HCT116 (cell line): ENCODE measurements around the gene PARVB. TPM values are rescaled to one million over a fixed set of nuclear protein-coding genes. Genes with fewer than 3 reads are reported as not detected.

ENCODE experiments used
- ATAC-seq: fragments of 200-7000 bp; cut with Tn5 transposase; 2 replicates; pipeline ENCODE4 v1.9.1; 2020; ENCODE audit warnings: mild to moderate bottlenecking, moderate library complexity
- BruUV-seq: library from RNA; stranded (reverse); fragments of 400-500 nt; replicated peaks from 2 replicates; lab custom pipeline; 2021; lab: Mats Ljungman, UMichigan
- CTCF ChIA-PET: fragments of 300-600 bp; sonication (Branson Sonifier 250); formaldehyde crosslinking; loops from one replicate; lab custom pipeline; 2021; ENCODE audit warnings: antibody characterized with exemption; lab: Charles Lee
- POLR2A ChIA-PET: fragments of 300-600, 350-600 bp; sonication (Branson Sonifier 250); formaldehyde crosslinking; loops from one replicate; lab custom pipeline; 2021; ENCODE audit warnings: antibody characterized with exemption; lab: Charles Lee
- RAD21 ChIA-PET, 2 experiments: fragments of 300-600 bp; sonication (Branson Sonifier 250); formaldehyde crosslinking; loops; one replicate each; lab custom pipeline; 2023; ENCODE audit warnings: low total read pairs in 2 of 2; ENCODE audit not compliant: uncharacterized antibody in 2 of 2, unreplicated experiment in 2 of 2, low non-redundant PET in 1 of 2; lab: Charles Lee
- DNase-seq: peaks from one replicate; pipeline ENCODE4 v3.0.0-alpha.2; 2010; ENCODE audit warnings: low read depth, low spot score
- H2AFZ ChIP-seq: fragments of 200-600 bp; shearing (Covaris generic), sonication (generic); 2 replicates; pipeline ENCODE4 v1.6.1; 2017; ENCODE audit warnings: low read depth, mixed run types, mixed read lengths, antibody characterized with exemption, low read length; ENCODE audit not compliant: poor library complexity, severe bottlenecking
- H3K27ac ChIP-seq: 2 replicates; pipeline ENCODE4 v1.5.1; 2012; ENCODE audit warnings: low read depth, low read length
- H3K27me3 ChIP-seq: fragments of 200-600 bp; sonication (generic); 2 replicates; pipeline ENCODE4 v1.6.1; 2016; ENCODE audit warnings: mixed run types, low read length, mixed read lengths; ENCODE audit not compliant: insufficient read depth
- H3K36me3 ChIP-seq, 2 experiments: fragments of 200-500 bp in 1 of 2; fragments of 200-600 bp in 1 of 2; sonication (Bioruptor generic) in 1 of 2; sonication (generic) in 1 of 2; 2 replicates each; pipeline versions ENCODE4 v1.5.1 to v1.6.1; 2014 to 2016; ENCODE audit warnings: low read length in 2 of 2, inconsistent platforms in 1 of 2, mixed read lengths in 1 of 2, mixed run types in 1 of 2; ENCODE audit not compliant: insufficient read depth in 2 of 2, control insufficient read depth in 1 of 2
- H3K4me1 ChIP-seq, 2 experiments: fragments of 200-600 bp in 1 of 2; sonication (generic) in 1 of 2; 2 replicates each; pipeline versions ENCODE4 v1.5.1 to v1.6.1; 2012 to 2017; ENCODE audit warnings: low read length in 2 of 2, inconsistent platforms in 1 of 2, mild to moderate bottlenecking in 1 of 2, mixed read lengths in 1 of 2, mixed run types in 1 of 2, moderate library complexity in 1 of 2; ENCODE audit not compliant: insufficient read depth in 2 of 2, control insufficient read depth in 1 of 2
- H3K4me2 ChIP-seq: fragments of 200-600 bp; sonication (generic); 2 replicates; pipeline ENCODE4 v1.6.1; 2017; ENCODE audit warnings: mixed run types, low read length, mixed read lengths
- H3K4me3 ChIP-seq, 2 experiments: fragments of 200-600 bp in 1 of 2; sonication (generic) in 1 of 2; replicated peaks in 1 of 2; 2 replicates each; pipeline ENCODE4 v1.5.1; 2011 to 2016; ENCODE audit warnings: low read length in 2 of 2, control low read depth in 1 of 2, low read depth in 1 of 2, mild to moderate bottlenecking in 1 of 2, mixed read lengths in 1 of 2, mixed run types in 1 of 2
- H3K79me2 ChIP-seq: fragments of 200-600 bp; sonication (generic); 2 replicates; pipeline ENCODE4 v1.6.1; 2017; ENCODE audit warnings: mild to moderate bottlenecking, mixed run types, low read length, moderate library complexity, mixed read lengths; ENCODE audit not compliant: insufficient read depth
- H3K9ac ChIP-seq: fragments of 200-600 bp; sonication (generic); 2 replicates; pipeline ENCODE4 v1.6.1; 2016; ENCODE audit warnings: low read length, mixed read lengths
- H3K9me2 ChIP-seq: fragments of 200-600 bp; sonication (generic), shearing (Covaris generic); 2 replicates; pipeline ENCODE4 v1.6.1; 2017; ENCODE audit warnings: mixed run types, mild to moderate bottlenecking, moderate library complexity; ENCODE audit not compliant: insufficient read depth
- H3K9me3 ChIP-seq, 2 experiments: fragments of 200-500 bp in 1 of 2; fragments of 200-600 bp in 1 of 2; sonication (Bioruptor generic) in 1 of 2; sonication (generic) in 1 of 2; 2 replicates each; pipeline ENCODE4 v1.6.1; 2014 to 2017; ENCODE audit warnings: low read length in 2 of 2, mixed read lengths in 2 of 2, inconsistent platforms in 1 of 2, low read depth in 1 of 2, mild to moderate bottlenecking in 1 of 2, mixed run types in 1 of 2, moderate library complexity in 1 of 2; ENCODE audit not compliant: control insufficient read depth in 1 of 2, insufficient read depth in 1 of 2
- H4K20me1 ChIP-seq: fragments of 200-600 bp; sonication (generic), shearing (Covaris generic); 2 replicates; pipeline ENCODE4 v1.6.1; 2017; ENCODE audit warnings: mixed run types, mild to moderate bottlenecking, moderate library complexity; ENCODE audit not compliant: insufficient read depth
- CBX3 ChIP-seq: IDR thresholded peaks from 2 replicates; pipeline ENCODE4 v1.6.1; 2012; ENCODE audit warnings: low read depth
- CTCF ChIP-seq, 3 experiments: fragments of 200-600 bp in 1 of 3; sonication (generic) in 1 of 3; IDR thresholded peaks in 2 of 3; conservative IDR thresholded peaks in 1 of 3; 2 replicates each; pipeline ENCODE4 v1.5.1; 2012 to 2017; ENCODE audit warnings: low read depth in 2 of 3, low read length in 2 of 3, antibody characterized with exemption in 1 of 3, borderline replicate concordance in 1 of 3, control low read depth in 1 of 3, mild to moderate bottlenecking in 1 of 3, mixed read lengths in 1 of 3, mixed run types in 1 of 3, moderate library complexity in 1 of 3; ENCODE audit not compliant: insufficient read depth in 1 of 3
- EGR1 ChIP-seq: IDR thresholded peaks from 2 replicates; pipeline ENCODE4 v1.6.1; 2012; ENCODE audit warnings: low read depth
- ELF1 ChIP-seq: IDR thresholded peaks from 2 replicates; pipeline ENCODE4 v1.6.1; 2012; ENCODE audit warnings: low read depth, borderline replicate concordance
- EZH2phosphoT487 ChIP-seq: fragments of 200-600 bp; IDR thresholded peaks from 2 replicates; pipeline ENCODE4 v1.6.1; 2018; ENCODE audit warnings: antibody characterized with exemption, borderline replicate concordance
- FOSL1 ChIP-seq: IDR thresholded peaks from 2 replicates; pipeline ENCODE4 v1.6.1; 2012; ENCODE audit warnings: low read depth
- MAX ChIP-seq: IDR thresholded peaks from 2 replicates; pipeline ENCODE4 v1.6.1; 2012
- POLR2A ChIP-seq: IDR thresholded peaks from 2 replicates; pipeline ENCODE4 v1.7.0; 2011; ENCODE audit warnings: borderline replicate concordance; ENCODE audit not compliant: insufficient read depth, insufficient read length; ENCODE audit errors: extremely low read depth
- POLR2AphosphoS5 ChIP-seq: IDR thresholded peaks from 2 replicates; pipeline ENCODE4 v1.6.1; 2011; ENCODE audit warnings: mild to moderate bottlenecking, low read depth, low read length, moderate library complexity
- RAD21 ChIP-seq: IDR thresholded peaks from 2 replicates; pipeline ENCODE4 v1.6.1; 2012; ENCODE audit warnings: low read depth, mild to moderate bottlenecking
- REST ChIP-seq: IDR thresholded peaks from 2 replicates; pipeline ENCODE4 v1.6.1; 2012; ENCODE audit warnings: low read depth
- SRF ChIP-seq: IDR thresholded peaks from 2 replicates; pipeline ENCODE4 v1.6.1; 2012; ENCODE audit warnings: low read depth
- TCF7L2 ChIP-seq: IDR thresholded peaks from 2 replicates; pipeline ENCODE4 v1.7.0; 2011; ENCODE audit warnings: borderline replicate concordance, inconsistent platforms; ENCODE audit not compliant: insufficient read depth, insufficient read length; ENCODE audit errors: extremely low read depth
- YY1 ChIP-seq: IDR thresholded peaks from 2 replicates; pipeline ENCODE4 v1.6.1; 2011; ENCODE audit warnings: low read length, low read depth, moderate library complexity, mild to moderate bottlenecking; ENCODE audit not compliant: insufficient replicate concordance; ENCODE audit errors: extremely low read depth
- intact Hi-C: fragments of 100-400 bp; cut with micrococcal nuclease; formaldehyde crosslinking; loops from 2 replicates; pipeline ENCODE4 v1.10.0; 2022
- total RNA-seq: library from RNA; stranded (reverse); gene quantifications from one replicate; pipeline ENCODE4 v1.2.1, GENCODE V29; 2021; ENCODE audit not compliant: unreplicated experiment
- TF ChIP-seq, protein P1 (sequence below): IDR thresholded peaks from 2 replicates; pipeline ENCODE4 v1.6.1; 2011; ENCODE audit warnings: mild to moderate bottlenecking, low read length, moderate library complexity; ENCODE audit not compliant: insufficient replicate concordance; ENCODE audit errors: extremely low read depth

Gene PARVB
- total RNA-seq, 1 experiment from 2014 or later = 21.4 TPM

- H3K4me2 ChIP-seq = no peak overlapping the region
- no peak overlapping the region for H3K27ac ChIP-seq
- no peak for ATAC-seq
- no peaks in the 10 kb centered on the region for H3K9me3 ChIP-seq
- intact Hi-C loops = no loop called here
- DNase-seq = no peak
- POLR2A ChIA-PET = no interaction called here
- H3K9me2 ChIP-seq = no peaks in the 10 kb centered on the region
- H3K79me2 ChIP-seq = no peaks in the 10 kb centered on the region
- no peak overlapping the region for H2AFZ ChIP-seq
- no peak overlapping the region for H3K9ac ChIP-seq
- CTCF ChIA-PET = no interaction called here
- BruUV-seq = no TSS peak
- no peaks in the 10 kb centered on the region for H3K27me3 ChIP-seq
- H3K36me3 ChIP-seq = no peaks in the 10 kb centered on the region; a peak in 1 of 4 replicates
- H3K4me3 ChIP-seq = no peak overlapping the region
- no peak for TF ChIP-seq EGR1
- TF ChIP-seq REST = no peak
- TF ChIP-seq TCF7L2 = no peak
- no peak for TF ChIP-seq EZH2phosphoT487
- TF ChIP-seq FOSL1 = no peak
- TF ChIP-seq SRF = no peak
- TF ChIP-seq CTCF (IDR thresholded peaks at IDR 0.05 in 2 of 3, conservative IDR thresholded peaks at IDR 0.05 in 1 of 3; ENCODE audit: borderline replicate concordance in 1 of 3, insufficient read depth in 1 of 3, low read depth in 2 of 3, low read length in 2 of 3) = no peak
- no peak for TF ChIP-seq POLR2AphosphoS5
- no peak for TF ChIP-seq YY1
- no peak for TF ChIP-seq POLR2A
- TF ChIP-seq CBX3 = no peak
- TF ChIP-seq MAX = no peak
- TF ChIP-seq, protein P1, sequence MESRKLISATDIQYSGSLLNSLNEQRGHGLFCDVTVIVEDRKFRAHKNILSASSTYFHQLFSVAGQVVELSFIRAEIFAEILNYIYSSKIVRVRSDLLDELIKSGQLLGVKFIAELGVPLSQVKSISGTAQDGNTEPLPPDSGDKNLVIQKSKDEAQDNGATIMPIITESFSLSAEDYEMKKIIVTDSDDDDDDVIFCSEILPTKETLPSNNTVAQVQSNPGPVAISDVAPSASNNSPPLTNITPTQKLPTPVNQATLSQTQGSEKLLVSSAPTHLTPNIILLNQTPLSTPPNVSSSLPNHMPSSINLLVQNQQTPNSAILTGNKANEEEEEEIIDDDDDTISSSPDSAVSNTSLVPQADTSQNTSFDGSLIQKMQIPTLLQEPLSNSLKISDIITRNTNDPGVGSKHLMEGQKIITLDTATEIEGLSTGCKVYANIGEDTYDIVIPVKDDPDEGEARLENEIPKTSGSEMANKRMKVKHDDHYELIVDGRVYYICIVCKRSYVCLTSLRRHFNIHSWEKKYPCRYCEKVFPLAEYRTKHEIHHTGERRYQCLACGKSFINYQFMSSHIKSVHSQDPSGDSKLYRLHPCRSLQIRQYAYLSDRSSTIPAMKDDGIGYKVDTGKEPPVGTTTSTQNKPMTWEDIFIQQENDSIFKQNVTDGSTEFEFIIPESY = no peak
- TF ChIP-seq ELF1 = no peak
- no peak for TF ChIP-seq RAD21
- H4K20me1 ChIP-seq = no peaks in the 10 kb centered on the region
- no peaks in the 10 kb centered on the region for H3K4me1 ChIP-seq
- RAD21 ChIA-PET = no interaction called here
Measured at GRCh38 chr22:44014241-44014640, 9.9 kb upstream of the PARVB start.
